Brain microvascular endothelial cell (primary cell): ENCODE measurements around the gene TTC7B.

Experiments
- DNase-seq: peaks from one replicate; pipeline ENCODE4 v3.0.0-alpha.2; 2020
- H3K27ac ChIP-seq: fragments of 250-450 bp; sonication (Bioruptor Pico); 2 replicates; pipeline ENCODE4 v1.5.1; 2020; ENCODE audit warnings: mild to moderate bottlenecking, moderate library complexity
- H3K27me3 ChIP-seq: fragments of 250-450 bp; sonication (Bioruptor Pico); replicated peaks from 2 replicates; pipeline ENCODE4 v1.5.1; 2020; ENCODE audit warnings: mild to moderate bottlenecking
- H3K36me3 ChIP-seq: fragments of 250-450 bp; sonication (Bioruptor Pico); replicated peaks from 2 replicates; pipeline ENCODE4 v1.5.1; 2020; ENCODE audit warnings: mild to moderate bottlenecking
- H3K4me3 ChIP-seq: 2 replicates; pipeline ENCODE4 v1.5.1; 2011; ENCODE audit warnings: low read depth, mild to moderate bottlenecking, control low read depth, low read length, moderate library complexity
- in situ Hi-C: cut with HindIII; loops from 2 replicates; pipeline ENCODE4 v1.10.0; 2017; ENCODE audit warnings: low sequenced_read_pairs, low pct_ligation_motif_present
- TF ChIP-seq, protein P1 (sequence below): IDR thresholded peaks from 2 replicates; pipeline ENCODE4 v1.5.1; 2011; ENCODE audit warnings: low read depth, mild to moderate bottlenecking, moderate library complexity, low read length, control low read depth, inconsistent platforms; ENCODE audit errors: missing control alignments

TTC7B gene

GRCh38 chr14:90625445-90625844, 190.8 kb downstream of the TTC7B start:
- TF ChIP-seq, protein P1, sequence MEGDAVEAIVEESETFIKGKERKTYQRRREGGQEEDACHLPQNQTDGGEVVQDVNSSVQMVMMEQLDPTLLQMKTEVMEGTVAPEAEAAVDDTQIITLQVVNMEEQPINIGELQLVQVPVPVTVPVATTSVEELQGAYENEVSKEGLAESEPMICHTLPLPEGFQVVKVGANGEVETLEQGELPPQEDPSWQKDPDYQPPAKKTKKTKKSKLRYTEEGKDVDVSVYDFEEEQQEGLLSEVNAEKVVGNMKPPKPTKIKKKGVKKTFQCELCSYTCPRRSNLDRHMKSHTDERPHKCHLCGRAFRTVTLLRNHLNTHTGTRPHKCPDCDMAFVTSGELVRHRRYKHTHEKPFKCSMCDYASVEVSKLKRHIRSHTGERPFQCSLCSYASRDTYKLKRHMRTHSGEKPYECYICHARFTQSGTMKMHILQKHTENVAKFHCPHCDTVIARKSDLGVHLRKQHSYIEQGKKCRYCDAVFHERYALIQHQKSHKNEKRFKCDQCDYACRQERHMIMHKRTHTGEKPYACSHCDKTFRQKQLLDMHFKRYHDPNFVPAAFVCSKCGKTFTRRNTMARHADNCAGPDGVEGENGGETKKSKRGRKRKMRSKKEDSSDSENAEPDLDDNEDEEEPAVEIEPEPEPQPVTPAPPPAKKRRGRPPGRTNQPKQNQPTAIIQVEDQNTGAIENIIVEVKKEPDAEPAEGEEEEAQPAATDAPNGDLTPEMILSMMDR, result no peak
- in situ Hi-C loops, result no loop called here
- Histone ChIP-seq H3K4me3 (no peak overlapping the region), H3K27ac (no peak overlapping the region), H3K27me3 (no peaks in the 10 kb centered on the region), H3K36me3 (no peaks in the 10 kb centered on the region)
- DNase-seq, result no peak

DNA sequence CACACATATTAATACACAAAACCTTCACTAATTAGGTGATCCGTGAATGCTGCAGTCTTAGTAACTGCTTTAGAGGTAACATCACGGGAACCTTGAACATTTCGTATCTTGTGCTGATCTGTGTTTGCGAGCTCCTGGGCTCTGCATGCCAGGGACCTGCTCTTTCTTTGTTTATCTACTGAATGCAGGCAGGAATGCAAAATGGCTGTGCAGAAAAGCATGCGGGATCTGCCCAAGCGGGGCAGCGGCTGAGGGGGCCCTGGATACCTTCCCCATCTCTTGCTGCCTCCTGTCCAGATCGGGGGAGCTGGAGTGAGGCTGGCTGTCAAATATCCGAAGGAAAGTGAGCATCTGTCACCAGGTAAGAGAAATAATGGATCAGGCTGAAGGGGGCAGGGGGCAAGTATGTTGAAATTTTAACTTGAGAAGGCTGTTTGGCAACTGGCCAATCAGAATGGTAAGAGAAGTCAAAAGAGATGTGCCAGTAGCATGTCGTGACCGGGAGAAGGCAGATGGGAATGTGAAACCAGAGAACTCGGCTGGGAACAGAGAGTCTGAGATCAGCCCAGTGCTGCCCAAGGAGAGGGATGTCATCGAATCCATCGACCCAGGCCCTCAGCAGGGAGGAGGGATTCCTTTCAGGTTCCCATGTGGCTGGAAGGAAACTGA, 191.4 kb downstream of the TTC7B start:
- in situ Hi-C loops, result no loop called here
- H3K4me3 ChIP-seq, result no peak overlapping the region

DNA sequence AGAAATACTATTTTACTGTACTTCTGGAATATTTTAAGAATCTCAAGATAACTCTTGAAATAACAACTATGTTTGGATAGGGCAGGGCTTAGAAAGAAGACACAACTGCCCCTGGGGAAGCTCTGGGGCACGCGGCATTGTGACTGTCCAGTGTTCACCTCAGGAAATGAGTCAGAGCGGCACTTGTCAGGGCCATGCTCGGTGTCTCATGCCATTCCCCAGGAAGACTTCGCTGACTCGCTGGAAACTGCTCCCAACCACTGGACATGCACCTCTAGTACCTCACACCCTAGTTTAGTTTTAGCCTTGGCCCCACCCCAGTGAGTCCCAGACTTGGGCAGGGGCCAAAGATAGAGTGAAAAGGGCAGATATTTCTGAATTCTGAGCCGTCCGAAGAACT, 192.0 kb downstream of the TTC7B start:
- H3K4me3 ChIP-seq, result no peak overlapping the region
- no peaks in the 10 kb centered on the region for H3K27me3 ChIP-seq
- no peak for DNase-seq
- H3K27ac ChIP-seq, result peak overlapping the region; percentile 18
- in situ Hi-C loops, result no loop called here
- H3K36me3 ChIP-seq, result no peaks in the 10 kb centered on the region
- TF ChIP-seq, protein P1, result no peak

More for the DNA sequence above, 191.4 kb downstream of the TTC7B start:
- no peaks in the 10 kb centered on the region for H3K36me3 ChIP-seq
- H3K27me3 ChIP-seq, result no peaks in the 10 kb centered on the region
- no peak for DNase-seq
- peak overlapping the region; percentile 18 for H3K27ac ChIP-seq
- TF ChIP-seq, protein P1, result no peak

- H3K27ac ChIP-seq, result no peak overlapping the region
- no peaks in the 10 kb centered on the region for H3K36me3 ChIP-seq
- in situ Hi-C loops, result no loop called here
These were observed 195.0 kb downstream of the TTC7B start for GRCh38 chr14:90621201-90621600.

GRCh38 chr14:90620568-90621077, 195.6 kb downstream of the TTC7B start:
- Histone ChIP-seq H3K36me3 (no peaks in the 10 kb centered on the region), H3K4me3 (no peak overlapping the region), H3K27ac (no peak overlapping the region), H3K27me3 (no peaks in the 10 kb centered on the region)
- in situ Hi-C loops, result no loop called here
- TF ChIP-seq, protein P1, result no peak
- no peak for DNase-seq

More at GRCh38 chr14:90621201-90621600, 195.0 kb downstream of the TTC7B start:
- no peaks in the 10 kb centered on the region for H3K27me3 ChIP-seq
- no peak for DNase-seq
- H3K4me3 ChIP-seq, result no peak overlapping the region
- TF ChIP-seq, protein P1, result no peak

DNA sequence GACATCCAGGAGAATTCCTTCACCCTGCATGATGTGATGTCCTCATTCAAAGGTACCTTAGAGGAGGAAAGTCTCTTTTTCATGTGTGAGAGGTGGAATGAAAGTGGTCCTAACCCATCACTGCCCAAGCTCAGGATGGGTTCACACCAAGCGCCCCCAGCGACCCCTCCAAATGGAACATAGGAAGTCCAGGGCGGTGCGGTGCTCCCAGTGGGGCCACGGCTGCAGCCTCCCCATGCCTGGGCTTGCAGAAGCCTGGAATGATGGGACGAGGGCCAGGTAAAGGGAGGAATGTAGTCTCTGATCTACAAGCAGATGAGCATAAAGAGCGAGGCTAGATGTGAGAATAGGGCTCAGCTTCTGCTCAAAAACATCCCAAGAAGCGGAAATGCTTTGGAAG, 196.3 kb downstream of the TTC7B start:
- TF ChIP-seq, protein P1, result no peak
- no peak overlapping the region for H3K4me3 ChIP-seq
- no peak overlapping the region for H3K27ac ChIP-seq
- H3K36me3 ChIP-seq, result no peaks in the 10 kb centered on the region
- no peaks in the 10 kb centered on the region for H3K27me3 ChIP-seq
- no peak for DNase-seq
- in situ Hi-C loops, result no loop called here
